Measurements from ENCODE around the gene CTNNA1. TPM values are rescaled to one million over a fixed set of nuclear protein-coding genes. Genes with fewer than 3 reads are reported as not detected.

Gene CTNNA1
- total and polyA plus RNA-seq, 2 of the 8 experiments (the other 6 are each of a cell fraction or from before 2014, with no cell fraction given), result 115 to 349 TPM

GRCh38 chr5:138724470-138725146 is 28.6 kb upstream of the CTNNA1 start:
- no peak for FAIRE-seq
- H3K4me2 ChIP-seq (ENCODE audit: insufficient read depth in 1 of 2, low read depth in 2 of 2, low read length in 2 of 2), result peak overlapping the region; percentile 52 to 59
- no peak overlapping the region; the same call in 1 of the 2 replicates for H2BK15ac ChIP-seq (ENCODE audit: low read length)

More at GRCh38 chr5:138724470-138725146, 28.6 kb upstream of the CTNNA1 start:
- Histone ChIP-seq H3K18ac (ENCODE audit: extremely low read depth, low read length) (peak overlapping the region; percentile 80), H2BK5ac (ENCODE audit: low read depth, low read length) (peak overlapping the region; percentile 41; the same call in 1 of the 2 replicates), H3K14ac (ENCODE audit: insufficient read length) (no peak overlapping the region), H3K4me3 (ENCODE audit: extremely low read depth in 1 of 4, insufficient read depth in 2 of 4, low read depth in 3 of 4, low read length in 4 of 4) (no peak overlapping the region), H4K20me1 (replicated peaks in 1 of 2; ENCODE audit: control insufficient read depth in 1 of 2, insufficient read depth in 2 of 2, low read length in 2 of 2) (no peaks in the 10 kb centered on the region), H2BK20ac (ENCODE audit: low read length) (peak overlapping the region; percentile 98), H2BK12ac (ENCODE audit: low read depth, low read length) (peak overlapping the region; percentile 88), H4K91ac (replicated peaks; ENCODE audit: insufficient read length, low read length) (peak overlapping the region; percentile 35), H3K9me3 (ENCODE audit: insufficient read depth in 2 of 2, low read depth in 1 of 2, low read length in 1 of 2) (no peaks in the 10 kb centered on the region), H3K79me2 (ENCODE audit: control insufficient read depth in 1 of 2, insufficient read depth in 2 of 2, low read length in 2 of 2) (no peaks in the 10 kb centered on the region), H3K4ac (replicated peaks; ENCODE audit: insufficient read length, low read depth, low read length) (peak overlapping the region; percentile 61), H3K36me3 (ENCODE audit: control insufficient read depth in 2 of 4, insufficient read depth in 4 of 4, low read length in 3 of 4) (no peaks in the 10 kb centered on the region), H3K27ac (ENCODE audit: low read depth, low read length) (no peak overlapping the region), H3K23me2 (ENCODE audit: low read depth, low read length) (0 out of 2 replicates have a peak, but pooled peaks cover 2% of the 10 kb centered on the region), H2BK120ac (replicated peaks; ENCODE audit: low read depth, low read length) (peak overlapping the region; percentile 21), H3K4me1 (replicated peaks in 1 of 4; ENCODE audit: control insufficient read depth in 3 of 4, insufficient read depth in 4 of 4, low read length in 3 of 4) (peaks cover 13 to 26% (median 20%) of the 10 kb centered on the region in 4 experiments), H3K56ac (replicated peaks; ENCODE audit: insufficient read length, low read depth, low read length) (no peak overlapping the region), H3K23ac (ENCODE audit: insufficient read length) (no peak overlapping the region), H2AFZ (ENCODE audit: low read length) (no peak overlapping the region), H3K9ac (replicated peaks in 1 of 4; ENCODE audit: extremely low read depth in 1 of 4, low read depth in 3 of 4, low read length in 3 of 4) (no peak overlapping the region), H4K5ac (ENCODE audit: insufficient read length, low read depth, low read length) (peak overlapping the region; percentile 56), H4K8ac (ENCODE audit: extremely low read depth, insufficient read depth, low read length) (no peak overlapping the region), H3K79me1 (ENCODE audit: low read depth, low read length) (0 out of 2 replicates have a peak, but pooled peaks cover 2% of the 10 kb centered on the region), H2AK5ac (ENCODE audit: low read depth, low read length) (peak overlapping the region; percentile 88; the same call in 1 of the 2 replicates), H3K27me3 (replicated peaks in 1 of 4; ENCODE audit: control insufficient read depth in 3 of 4, extremely low read depth in 1 of 4, insufficient read depth in 3 of 4, low read length in 3 of 4) (no peaks in the 10 kb centered on the region)
- 79% methylated on average over 5 of the region's 5 CpGs; no CpG with 5 or more reads in 1 of the 2 experiments for WGBS, 2 experiments (ENCODE audit: extremely low coverage in 1 of 2, insufficient coverage in 1 of 2, insufficient read length in 1 of 2, insufficient replicate concordance in 2 of 2, low coverage in 1 of 2, low lambda C conversion rate in 2 of 2, missing lambda C conversion rate in 1 of 2)
- peak; percentile 34 for TF ChIP-seq MAX (IDR thresholded peaks at IDR 0.05)
- TF ChIP-seq GABPA (IDR thresholded peaks at IDR 0.05; ENCODE audit: borderline replicate concordance, insufficient read depth, low read length), result no peak
- CTCF ChIA-PET (ENCODE audit: partially characterized antibody), result interaction anchor here (0.9 to 2.6 kb wide), 18 partner anchors 9 to 145 kb away, joined by 3 to 22 read pairs (median 6); no protein-coding TSS in a partner anchor
- DNase-seq (ENCODE audit: low read depth in 1 of 2, low spot score in 2 of 2), result peak in 1 of 2 experiments; percentile 53
- POLR2A ChIA-PET (ENCODE audit: partially characterized antibody), result interaction anchor here (0.6 to 2.1 kb wide), 16 partner anchors 9 to 569 kb away, joined by 3 to 12 read pairs (median 4); partner anchors contain the start of genes CTNNA1, HSPA9 and MATR3
